ENCODE data around the gene OR7A5. TPM values are rescaled to one million over a fixed set of nuclear protein-coding genes. Genes with fewer than 3 reads are reported as not detected.
"Not testable (repeated sequence)": the region's sequence is repeated elsewhere in the genome, so short reads cannot be mapped to it uniquely, and the experiment has no call there.

The OR7A5 gene
- total RNA-seq, 2 experiments from 2014 or later, result not detected

- no peaks in the 10 kb centered on the region for H3K79me2 ChIP-seq (ENCODE audit: insufficient read depth, low read depth, low read length)
- H4K20me1 ChIP-seq (ENCODE audit: insufficient read depth, low read length), result no peaks in the 10 kb centered on the region
- H3K4me2 ChIP-seq (ENCODE audit: low read length), result no peak overlapping the region
- BruUV-seq (replicated peaks), result no TSS peak
- no peaks in the 10 kb centered on the region for H3K9me3 ChIP-seq (ENCODE audit: low read length)
- no peak for TF ChIP-seq CTCF (conservative IDR thresholded peaks at IDR 0.05; ENCODE audit: low read length)
- TF ChIP-seq EZH2phosphoT487 (IDR thresholded peaks at IDR 0.05; ENCODE audit: borderline replicate concordance, low read depth, low read length), result no peak
- H3K4me1 ChIP-seq (ENCODE audit: insufficient read depth, low read length, poor library complexity, severe bottlenecking), result no peaks in the 10 kb centered on the region
- H3K36me3 ChIP-seq (ENCODE audit: insufficient read depth, low read length), result no peaks in the 10 kb centered on the region
- H3K9me2 ChIP-seq (ENCODE audit: insufficient read depth, low read length), result no peaks in the 10 kb centered on the region
- intact Hi-C loops (cut with micrococcal nuclease; ENCODE audit: unreplicated experiment), result no loop called here
- H3K27ac ChIP-seq (ENCODE audit: low read depth, low read length, poor library complexity, severe bottlenecking), result no peak overlapping the region
- DNase-seq (ENCODE audit: low spot score), result no peak
- H2AFZ ChIP-seq (ENCODE audit: low read length), result no peak overlapping the region
- ChIA-PET POLR2A (interaction anchor here (0.7 kb wide), 1 partner anchor 100 kb away, joined by 4 read pairs; no protein-coding TSS in a partner anchor), CTCF (ENCODE audit: unreplicated experiment) (no interaction called here)
- no peak overlapping the region for H3K4me3 ChIP-seq (ENCODE audit: low read depth, low read length, poor library complexity, severe bottlenecking)
These were observed 39.8 kb downstream of the OR7A5 start for GRCh38 chr19:14795078-14795721.

- POLR2A ChIA-PET; H3K4me1 ChIP-seq (ENCODE audit: insufficient read depth, low read length, poor library complexity, severe bottlenecking); DNase-seq (ENCODE audit: low spot score); H4K20me1 ChIP-seq (ENCODE audit: insufficient read depth, low read length); H3K4me2 ChIP-seq (ENCODE audit: low read length); intact Hi-C loops (cut with micrococcal nuclease; ENCODE audit: unreplicated experiment); H3K36me3 ChIP-seq (ENCODE audit: insufficient read depth, low read length); H3K79me2 ChIP-seq (ENCODE audit: insufficient read depth, low read depth, low read length); H3K9me3 ChIP-seq (ENCODE audit: low read length); H3K9me2 ChIP-seq (ENCODE audit: insufficient read depth, low read length); H3K4me3 ChIP-seq (ENCODE audit: low read depth, low read length, poor library complexity, severe bottlenecking); BruUV-seq (replicated peaks); H3K27ac ChIP-seq (ENCODE audit: low read depth, low read length, poor library complexity, severe bottlenecking); H2AFZ ChIP-seq (ENCODE audit: low read length); CTCF ChIA-PET (ENCODE audit: unreplicated experiment): not testable (repeated sequence)
These were observed 42.7 kb downstream of the OR7A5 start for GRCh38 chr19:14792250-14792649.

- ChIA-PET POLR2A (no interaction called here), CTCF (ENCODE audit: unreplicated experiment) (interaction anchor here (0.7 kb wide), 1 partner anchor 1138 kb away, joined by 3 read pairs; no protein-coding TSS in a partner anchor)
- intact Hi-C loops (cut with micrococcal nuclease; ENCODE audit: unreplicated experiment), result loop anchor here (2.0 kb wide), 2 partner anchors 102 to 212 kb away; no protein-coding TSS in a partner anchor
- no peak overlapping the region for H2AFZ ChIP-seq (ENCODE audit: low read length)
- no peaks in the 10 kb centered on the region for H3K9me2 ChIP-seq (ENCODE audit: insufficient read depth, low read length)
- TF ChIP-seq CTCF (conservative IDR thresholded peaks at IDR 0.05; ENCODE audit: low read length), result peak; percentile 91
- no peak for TF ChIP-seq EZH2phosphoT487 (IDR thresholded peaks at IDR 0.05; ENCODE audit: borderline replicate concordance, low read depth, low read length)
- H3K4me3 ChIP-seq (ENCODE audit: low read depth, low read length, poor library complexity, severe bottlenecking), result no peak overlapping the region
- H3K4me2 ChIP-seq (ENCODE audit: low read length), result no peak overlapping the region
- H4K20me1 ChIP-seq (ENCODE audit: insufficient read depth, low read length), result no peaks in the 10 kb centered on the region
- no peaks in the 10 kb centered on the region for H3K36me3 ChIP-seq (ENCODE audit: insufficient read depth, low read length)
- no TSS peak for BruUV-seq (replicated peaks)
- no peak overlapping the region for H3K27ac ChIP-seq (ENCODE audit: low read depth, low read length, poor library complexity, severe bottlenecking)
- peak; percentile 34 for DNase-seq (ENCODE audit: low spot score)
- H3K79me2 ChIP-seq (ENCODE audit: insufficient read depth, low read depth, low read length), result no peaks in the 10 kb centered on the region
- H3K9me3 ChIP-seq (ENCODE audit: low read length), result no peaks in the 10 kb centered on the region
- peaks cover 4% of the 10 kb centered on the region for H3K4me1 ChIP-seq (ENCODE audit: insufficient read depth, low read length, poor library complexity, severe bottlenecking)
These were observed 48.5 kb downstream of the OR7A5 start for GRCh38 chr19:14786421-14786851.

GRCh38 chr19:14785102-14785793 is 49.7 kb downstream of the OR7A5 start:
- not testable (repeated sequence) for DNase-seq (ENCODE audit: low spot score)

GRCh38 chr19:14784730-14785101 is 50.3 kb downstream of the OR7A5 start:
- H4K20me1 ChIP-seq (ENCODE audit: insufficient read depth, low read length); H2AFZ ChIP-seq (ENCODE audit: low read length); H3K4me1 ChIP-seq (ENCODE audit: insufficient read depth, low read length, poor library complexity, severe bottlenecking); H3K4me2 ChIP-seq (ENCODE audit: low read length); H3K4me3 ChIP-seq (ENCODE audit: low read depth, low read length, poor library complexity, severe bottlenecking); H3K27ac ChIP-seq (ENCODE audit: low read depth, low read length, poor library complexity, severe bottlenecking); DNase-seq (ENCODE audit: low spot score); H3K9me3 ChIP-seq (ENCODE audit: low read length); H3K36me3 ChIP-seq (ENCODE audit: insufficient read depth, low read length); BruUV-seq (replicated peaks); H3K9me2 ChIP-seq (ENCODE audit: insufficient read depth, low read length); POLR2A ChIA-PET; CTCF ChIA-PET (ENCODE audit: unreplicated experiment); H3K79me2 ChIP-seq (ENCODE audit: insufficient read depth, low read depth, low read length); intact Hi-C loops (cut with micrococcal nuclease; ENCODE audit: unreplicated experiment): not testable (repeated sequence)

More at GRCh38 chr19:14785102-14785793, 49.7 kb downstream of the OR7A5 start:
- H3K79me2 ChIP-seq (ENCODE audit: insufficient read depth, low read depth, low read length); H4K20me1 ChIP-seq (ENCODE audit: insufficient read depth, low read length); BruUV-seq (replicated peaks); POLR2A ChIA-PET; H3K4me2 ChIP-seq (ENCODE audit: low read length); H3K36me3 ChIP-seq (ENCODE audit: insufficient read depth, low read length); H3K9me2 ChIP-seq (ENCODE audit: insufficient read depth, low read length); H2AFZ ChIP-seq (ENCODE audit: low read length); H3K4me3 ChIP-seq (ENCODE audit: low read depth, low read length, poor library complexity, severe bottlenecking); CTCF ChIA-PET (ENCODE audit: unreplicated experiment); H3K27ac ChIP-seq (ENCODE audit: low read depth, low read length, poor library complexity, severe bottlenecking); H3K9me3 ChIP-seq (ENCODE audit: low read length); intact Hi-C loops (cut with micrococcal nuclease; ENCODE audit: unreplicated experiment); H3K4me1 ChIP-seq (ENCODE audit: insufficient read depth, low read length, poor library complexity, severe bottlenecking): not testable (repeated sequence)
